ENCODE measurements around the gene HPCAL4.

The HPCAL4 gene

DNA sequence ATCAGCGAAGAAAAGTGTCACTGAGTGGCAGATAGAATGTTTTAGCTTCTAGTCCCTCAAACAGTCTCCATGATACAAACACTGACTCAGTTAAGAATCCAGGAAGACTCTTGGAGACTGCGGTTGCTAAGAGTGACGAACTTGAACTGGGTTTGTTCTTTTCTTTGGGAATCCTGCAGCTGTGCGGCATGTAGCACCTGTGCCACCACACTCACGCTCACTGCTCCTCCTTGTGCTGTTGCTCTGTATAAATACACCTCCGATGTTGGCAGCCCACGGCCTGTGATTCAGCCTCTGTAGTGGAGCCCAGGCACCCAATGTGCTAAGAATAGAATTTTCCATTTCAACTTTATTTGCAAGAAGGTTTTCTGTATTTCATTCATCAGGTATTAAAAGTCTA is 41.9 kb upstream of the HPCAL4 start:
- no peak overlapping the region for H2AFZ ChIP-seq (ENCODE audit: low read depth, low read length)
- H3K27ac ChIP-seq (ENCODE audit: low read length) = no peak overlapping the region
- no peak overlapping the region for H3K4me3 ChIP-seq (ENCODE audit: low read length)
- no peak for TF ChIP-seq EZH2phosphoT487 (IDR thresholded peaks at IDR 0.05; ENCODE audit: low read depth)
- TF ChIP-seq, protein P1, sequence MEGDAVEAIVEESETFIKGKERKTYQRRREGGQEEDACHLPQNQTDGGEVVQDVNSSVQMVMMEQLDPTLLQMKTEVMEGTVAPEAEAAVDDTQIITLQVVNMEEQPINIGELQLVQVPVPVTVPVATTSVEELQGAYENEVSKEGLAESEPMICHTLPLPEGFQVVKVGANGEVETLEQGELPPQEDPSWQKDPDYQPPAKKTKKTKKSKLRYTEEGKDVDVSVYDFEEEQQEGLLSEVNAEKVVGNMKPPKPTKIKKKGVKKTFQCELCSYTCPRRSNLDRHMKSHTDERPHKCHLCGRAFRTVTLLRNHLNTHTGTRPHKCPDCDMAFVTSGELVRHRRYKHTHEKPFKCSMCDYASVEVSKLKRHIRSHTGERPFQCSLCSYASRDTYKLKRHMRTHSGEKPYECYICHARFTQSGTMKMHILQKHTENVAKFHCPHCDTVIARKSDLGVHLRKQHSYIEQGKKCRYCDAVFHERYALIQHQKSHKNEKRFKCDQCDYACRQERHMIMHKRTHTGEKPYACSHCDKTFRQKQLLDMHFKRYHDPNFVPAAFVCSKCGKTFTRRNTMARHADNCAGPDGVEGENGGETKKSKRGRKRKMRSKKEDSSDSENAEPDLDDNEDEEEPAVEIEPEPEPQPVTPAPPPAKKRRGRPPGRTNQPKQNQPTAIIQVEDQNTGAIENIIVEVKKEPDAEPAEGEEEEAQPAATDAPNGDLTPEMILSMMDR (IDR thresholded peaks at IDR 0.05; ENCODE audit: low read depth, low read length) = no peak
- H3K9ac ChIP-seq (ENCODE audit: low read length) = no peak overlapping the region
- no peaks in the 10 kb centered on the region for H4K20me1 ChIP-seq (ENCODE audit: insufficient read depth, low read length)
- peaks cover 8% of the 10 kb centered on the region for H3K27me3 ChIP-seq (ENCODE audit: low read depth, low read length)
- no peaks in the 10 kb centered on the region for H3K36me3 ChIP-seq (replicated peaks; ENCODE audit: low read depth, low read length)
- peaks cover 7% of the 10 kb centered on the region; the same call in 1 of the 2 replicates for H3K4me1 ChIP-seq (ENCODE audit: low read length)
- no peak overlapping the region for H3K4me2 ChIP-seq (ENCODE audit: low read length)
- no peaks in the 10 kb centered on the region for H3K79me2 ChIP-seq (ENCODE audit: low read length)
- H3K9me3 ChIP-seq (ENCODE audit: insufficient read depth, low read length) = no peaks in the 10 kb centered on the region

DNA sequence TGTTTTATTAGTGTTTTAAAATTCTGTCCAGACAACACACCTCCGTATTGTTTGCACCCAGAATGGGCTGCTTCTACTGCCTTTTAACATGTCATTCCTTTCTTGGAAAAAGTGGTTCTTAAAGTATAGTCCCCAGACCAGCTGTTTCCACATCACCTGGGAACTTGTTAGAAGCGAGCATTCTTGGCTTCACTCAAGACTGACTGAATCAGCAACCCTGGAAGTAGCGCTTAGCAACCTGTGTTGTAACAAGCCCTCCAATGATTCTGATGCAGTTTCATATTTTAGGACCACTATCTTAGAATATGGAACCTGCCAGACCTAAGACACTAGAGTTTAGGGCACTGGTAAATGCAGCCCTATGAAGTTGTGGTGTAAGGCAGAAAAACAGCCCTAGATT is 41.5 kb upstream of the HPCAL4 start:
- H3K79me2 ChIP-seq (ENCODE audit: low read length) = no peaks in the 10 kb centered on the region
- no peak overlapping the region for H2AFZ ChIP-seq (ENCODE audit: low read depth, low read length)
- peaks cover 7% of the 10 kb centered on the region for H3K4me1 ChIP-seq (ENCODE audit: low read length)
- H3K9me3 ChIP-seq (ENCODE audit: insufficient read depth, low read length) = no peaks in the 10 kb centered on the region
- no peaks in the 10 kb centered on the region for H4K20me1 ChIP-seq (ENCODE audit: insufficient read depth, low read length)
- peaks cover 8% of the 10 kb centered on the region for H3K27me3 ChIP-seq (ENCODE audit: low read depth, low read length)
- H3K27ac ChIP-seq (ENCODE audit: low read length) = no peak overlapping the region
- TF ChIP-seq EZH2phosphoT487 (IDR thresholded peaks at IDR 0.05; ENCODE audit: low read depth) = no peak
- TF ChIP-seq, protein P1 (IDR thresholded peaks at IDR 0.05; ENCODE audit: low read depth, low read length) = no peak
- H3K4me2 ChIP-seq (ENCODE audit: low read length) = no peak overlapping the region
- no peak overlapping the region for H3K9ac ChIP-seq (ENCODE audit: low read length)
- no peaks in the 10 kb centered on the region for H3K36me3 ChIP-seq (replicated peaks; ENCODE audit: low read depth, low read length)
- H3K4me3 ChIP-seq (ENCODE audit: low read length) = no peak overlapping the region

GRCh38 chr1:39729842-39730241 is 38.6 kb upstream of the HPCAL4 start:
- Histone ChIP-seq H3K79me2 (ENCODE audit: low read length) (no peaks in the 10 kb centered on the region), H3K4me1 (ENCODE audit: low read length) (peaks cover 10% of the 10 kb centered on the region), H3K36me3 (replicated peaks; ENCODE audit: low read depth, low read length) (no peaks in the 10 kb centered on the region), H3K9me3 (ENCODE audit: insufficient read depth, low read length) (no peaks in the 10 kb centered on the region), H3K27ac (ENCODE audit: low read length) (no peak overlapping the region), H3K27me3 (ENCODE audit: low read depth, low read length) (peaks cover 9% of the 10 kb centered on the region), H4K20me1 (ENCODE audit: insufficient read depth, low read length) (no peaks in the 10 kb centered on the region), H3K4me2 (ENCODE audit: low read length) (no peak overlapping the region), H2AFZ (ENCODE audit: low read depth, low read length) (no peak overlapping the region), H3K4me3 (ENCODE audit: low read length) (no peak overlapping the region), H3K9ac (ENCODE audit: low read length) (no peak overlapping the region)
- TF ChIP-seq, protein P1 (IDR thresholded peaks at IDR 0.05; ENCODE audit: low read depth, low read length) = no peak
- no peak for TF ChIP-seq EZH2phosphoT487 (IDR thresholded peaks at IDR 0.05; ENCODE audit: low read depth)

DNA sequence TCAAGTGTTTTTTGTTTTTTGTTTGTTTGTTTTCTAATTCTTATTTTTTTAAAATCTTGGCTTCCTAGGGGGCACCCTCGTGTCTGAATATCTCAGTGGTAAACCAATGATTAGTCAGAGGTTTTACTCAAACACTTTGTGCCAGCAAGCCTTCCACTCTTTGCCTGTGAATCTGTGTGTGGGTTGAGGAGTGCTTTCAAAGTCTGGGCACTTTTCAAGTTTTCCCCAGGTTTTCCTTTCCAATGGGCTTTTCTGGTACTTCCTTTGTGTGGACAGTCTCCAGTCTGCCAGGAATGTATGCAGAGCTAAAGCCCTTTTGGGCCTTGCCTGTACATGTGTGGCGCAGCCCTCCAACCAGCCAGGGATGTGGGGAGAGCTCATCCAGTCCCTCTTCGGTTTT is 37.8 kb upstream of the HPCAL4 start:
- Histone ChIP-seq H3K27ac (ENCODE audit: low read length) (no peak overlapping the region), H3K9ac (ENCODE audit: low read length) (no peak overlapping the region), H3K4me1 (ENCODE audit: low read length) (peaks cover 10% of the 10 kb centered on the region), H4K20me1 (ENCODE audit: insufficient read depth, low read length) (no peaks in the 10 kb centered on the region), H3K9me3 (ENCODE audit: insufficient read depth, low read length) (no peaks in the 10 kb centered on the region), H2AFZ (ENCODE audit: low read depth, low read length) (no peak overlapping the region), H3K27me3 (ENCODE audit: low read depth, low read length) (peaks cover 12% of the 10 kb centered on the region), H3K36me3 (replicated peaks; ENCODE audit: low read depth, low read length) (no peaks in the 10 kb centered on the region), H3K4me3 (ENCODE audit: low read length) (no peak overlapping the region), H3K4me2 (ENCODE audit: low read length) (no peak overlapping the region), H3K79me2 (ENCODE audit: low read length) (no peaks in the 10 kb centered on the region)
- TF ChIP-seq, protein P1 (IDR thresholded peaks at IDR 0.05; ENCODE audit: low read depth, low read length) = no peak
- no peak for TF ChIP-seq EZH2phosphoT487 (IDR thresholded peaks at IDR 0.05; ENCODE audit: low read depth)

Measured in OCI-LY3 (cell line).